Measurements from ENCODE around the gene ZBTB37.
"Not testable (repeated sequence)": the region's sequence is repeated elsewhere in the genome, so short reads cannot be mapped to it uniquely, and the experiment has no call there.

The ZBTB37 gene

GRCh38 chr1:173868266-173869020 lies at the start of gene ZBTB37:
ZBTB37 (plus strand) TSS chr1:173868380; CDS start chr1:173870226, 1,846 bp downstream.
- DNase-seq = peak; percentile 72

- DNase-seq = no peak
Measured at GRCh38 chr1:173818459-173818858, 49.7 kb upstream of the ZBTB37 start.

- no peak for DNase-seq
Measured at GRCh38 chr1:173821680-173822079, 46.5 kb upstream of the ZBTB37 start.

GRCh38 chr1:173823781-173824314 lies 44.3 kb upstream of the ZBTB37 start:
- DNase-seq = no peak

GRCh38 chr1:173824315-173825081 lies 43.7 kb upstream of the ZBTB37 start, which contains the start of the genes CENPL and DARS2:
CENPL (minus strand) TSS chr1:173824883; CDS start chr1:173811299, 13,584 bp downstream.
DARS2 (plus strand) TSS chr1:173824673; CDS start chr1:173825230, 557 bp downstream.
- DNase-seq = peak; percentile 89

GRCh38 chr1:173827611-173828010 lies 40.6 kb upstream of the ZBTB37 start:
- DNase-seq = no peak

- no peak for DNase-seq
Measured at GRCh38 chr1:173832748-173833147, 35.4 kb upstream of the ZBTB37 start.

GRCh38 chr1:173852105-173852504 lies 16.1 kb upstream of the ZBTB37 start:
- DNase-seq = no peak

- no peak for DNase-seq
Measured at GRCh38 chr1:173853074-173853473, 15.1 kb upstream of the ZBTB37 start.

GRCh38 chr1:173856014-173856413 lies 12.2 kb upstream of the ZBTB37 start:
- DNase-seq = no peak

GRCh38 chr1:173856903-173857302 lies 11.3 kb upstream of the ZBTB37 start:
- DNase-seq = no peak

- no peak for DNase-seq
Measured at GRCh38 chr1:173857363-173857917, 10.7 kb upstream of the ZBTB37 start.

- not testable (repeated sequence) for DNase-seq
Measured at GRCh38 chr1:173859547-173859946, 8.6 kb upstream of the ZBTB37 start.

GRCh38 chr1:173860065-173860464 lies 8.1 kb upstream of the ZBTB37 start:
- DNase-seq = no peak

- no peak for DNase-seq
Measured at GRCh38 chr1:173861731-173862145, 6.4 kb upstream of the ZBTB37 start.

- not testable (repeated sequence) for DNase-seq
Measured at GRCh38 chr1:173862146-173862768, 5.9 kb upstream of the ZBTB37 start.

- no peak for DNase-seq
Measured at GRCh38 chr1:173862769-173863223, 5.4 kb upstream of the ZBTB37 start.

- no peak for DNase-seq
Measured at GRCh38 chr1:173863224-173864161, 4.7 kb upstream of the ZBTB37 start.

- DNase-seq = no peak
Measured at GRCh38 chr1:173864179-173864867, 3.9 kb upstream of the ZBTB37 start.

- no peak for DNase-seq
Measured at GRCh38 chr1:173865468-173866164, 2.6 kb upstream of the ZBTB37 start.

Data from NCI-H748 treated with DMSO at 0.1 percent for 48 hours (cell line).